K562 (cell line): ENCODE measurements around the gene FMNL3. TPM values are rescaled to one million over a fixed set of nuclear protein-coding genes. Genes with fewer than 3 reads are reported as not detected.

ENCODE experiments used
- ARHGAP35 ChIP-seq: fragments of 450-650 bp; IDR thresholded peaks from 2 replicates; pipeline ENCODE4 v1.6.1; 2018; ENCODE audit not compliant: partially characterized antibody
- DACH1 ChIP-seq: fragments of 450-650 bp; IDR thresholded peaks from 2 replicates; pipeline ENCODE4 v1.6.1; 2018; ENCODE audit not compliant: partially characterized antibody
- EP300 ChIP-seq: IDR thresholded peaks from 2 replicates; pipeline ENCODE4 v1.6.1; 2012; ENCODE audit warnings: low read length, improper control_type of control experiment
- ESRRB ChIP-seq: fragments of 250-450 bp; sonication (Bioruptor Pico); IDR thresholded peaks from 2 replicates; pipeline ENCODE4 v1.5.0; 2020; ENCODE audit warnings: mild to moderate bottlenecking, moderate library complexity, borderline replicate concordance
- HDAC2 ChIP-seq: fragments of 450-650 bp; IDR thresholded peaks from 2 replicates; pipeline ENCODE4 v1.6.1; 2016; ENCODE audit warnings: mild to moderate bottlenecking
- ILK ChIP-seq: fragments of 450-650 bp; IDR thresholded peaks from 2 replicates; pipeline ENCODE4 v1.6.1; 2016; ENCODE audit warnings: missing genetic modification characterization, low read depth, mild to moderate bottlenecking, missing compliant biosample characterization, moderate library complexity, borderline replicate concordance
- IRF2 ChIP-seq: sonication (generic); formaldehyde crosslinking; IDR thresholded peaks from 2 replicates; pipeline ENCODE4 v1.8.1; 2022; ENCODE audit warnings: mild to moderate bottlenecking, missing genetic modification reagents
- MYNN ChIP-seq, 2 experiments: sonication (generic); formaldehyde crosslinking in 1 of 2; IDR thresholded peaks; 2 replicates each; pipeline versions ENCODE4 v1.5.0 to v1.6.1; 2016 to 2020; ENCODE audit warnings: antibody characterized with exemption in 1 of 2, missing genetic modification reagents in 1 of 2
- PTTG1 ChIP-seq: fragments of 450-650 bp; IDR thresholded peaks from 2 replicates; pipeline ENCODE4 v1.6.1; 2016; ENCODE audit warnings: low read depth, mild to moderate bottlenecking, missing genetic modification characterization, missing compliant biosample characterization
- RBM22 ChIP-seq: fragments of 200-400 bp; formaldehyde crosslinking; IDR thresholded peaks from 2 replicates; pipeline ENCODE4 v1.6.1; 2018; ENCODE audit warnings: low read length, low read depth; ENCODE audit not compliant: poor library complexity, severe bottlenecking
- SMAD4 ChIP-seq: fragments of 250-450 bp; sonication (Bioruptor Pico); conservative IDR thresholded peaks from 2 replicates; pipeline ENCODE4 v1.8.0; 2021; ENCODE audit warnings: inconsistent platforms, mild to moderate bottlenecking, moderate library complexity
- SPI1 ChIP-seq: IDR thresholded peaks from 2 replicates; pipeline ENCODE4 v1.6.1; 2011; ENCODE audit warnings: low read depth, low read length, control low read depth, borderline replicate concordance
- SRSF1 ChIP-seq: fragments of 200-400 bp; formaldehyde crosslinking; IDR thresholded peaks from 2 replicates; pipeline ENCODE4 v1.6.1; 2017; ENCODE audit warnings: mild to moderate bottlenecking, low read depth, low read length, moderate library complexity
- TAF9B ChIP-seq: fragments of 450-650 bp; IDR thresholded peaks from 2 replicates; pipeline ENCODE4 v1.6.1; 2018; ENCODE audit warnings: mild to moderate bottlenecking; ENCODE audit not compliant: partially characterized antibody
- ZNF224 ChIP-seq: sonication (generic); formaldehyde crosslinking; IDR thresholded peaks from 2 replicates; pipeline ENCODE4 v1.8.0; 2022; ENCODE audit warnings: mild to moderate bottlenecking, missing genetic modification reagents
- ZNF766 ChIP-seq: fragments of 200-800 bp; sonication (Bioruptor generic); conservative IDR thresholded peaks from 2 replicates; pipeline ENCODE4 v1.6.1; 2016; ENCODE audit warnings: missing genetic modification characterization, missing compliant biosample characterization
- ZNF79 ChIP-seq: fragments of 250-450 bp; sonication (Bioruptor Pico); IDR thresholded peaks from 2 replicates; pipeline ENCODE4 v1.4.0; 2020; ENCODE audit warnings: low read depth, mild to moderate bottlenecking, moderate library complexity
- polyA plus RNA-seq, 8 experiments: library from polyadenylated mRNA; depleted of rRNA in 4 of 8; stranded (reverse) in 5 of 8; unstranded in 3 of 8; fragments of >200 nt; fragmentation: Nextera tagmentation in 2 of 8; fragmentation: Illumina TruSeq in 1 of 8; extraction: Ambion mirVana in 2 of 8; extraction: Trizol in 1 of 8; gene quantifications; 2 replicates each; pipeline versions ENCODE4 v1.2.1 to v1.2.3, GENCODE V29; 2011 to 2014; ENCODE audit warnings: inconsistent platforms in 1 of 8, missing spikeins in 1 of 8
- total RNA-seq, 7 experiments: library from RNA; depleted of rRNA in 6 of 7; stranded (reverse); fragments of >200 nt in 6 of 7; fragmentation: Illumina TruSeq in 2 of 7; extraction: Trizol in 2 of 7; gene quantifications; 2 replicates each; pipeline versions ENCODE4 v1.2.1 to v1.2.3, GENCODE V29; 2011 to 2021; ENCODE audit warnings: low replicate concordance in 1 of 7
- TF ChIP-seq, protein P1 (sequence below): fragments of 200-800 bp; sonication (Bioruptor generic); IDR thresholded peaks from 2 replicates; pipeline ENCODE4 v1.6.1; 2016; ENCODE audit warnings: missing genetic modification characterization, missing compliant biosample characterization
- TF ChIP-seq, protein P2 (sequence below): sonication (generic); formaldehyde crosslinking; IDR thresholded peaks from 2 replicates; pipeline ENCODE4 v1.8.0; 2022; ENCODE audit warnings: mild to moderate bottlenecking, missing genetic modification reagents

The FMNL3 gene
- total and polyA plus RNA-seq, 9 of the 15 experiments (the other 6 are each of a cell fraction or from before 2014, with no cell fraction given): 0.49 to 14.4 (median 6.8) TPM

DNA sequence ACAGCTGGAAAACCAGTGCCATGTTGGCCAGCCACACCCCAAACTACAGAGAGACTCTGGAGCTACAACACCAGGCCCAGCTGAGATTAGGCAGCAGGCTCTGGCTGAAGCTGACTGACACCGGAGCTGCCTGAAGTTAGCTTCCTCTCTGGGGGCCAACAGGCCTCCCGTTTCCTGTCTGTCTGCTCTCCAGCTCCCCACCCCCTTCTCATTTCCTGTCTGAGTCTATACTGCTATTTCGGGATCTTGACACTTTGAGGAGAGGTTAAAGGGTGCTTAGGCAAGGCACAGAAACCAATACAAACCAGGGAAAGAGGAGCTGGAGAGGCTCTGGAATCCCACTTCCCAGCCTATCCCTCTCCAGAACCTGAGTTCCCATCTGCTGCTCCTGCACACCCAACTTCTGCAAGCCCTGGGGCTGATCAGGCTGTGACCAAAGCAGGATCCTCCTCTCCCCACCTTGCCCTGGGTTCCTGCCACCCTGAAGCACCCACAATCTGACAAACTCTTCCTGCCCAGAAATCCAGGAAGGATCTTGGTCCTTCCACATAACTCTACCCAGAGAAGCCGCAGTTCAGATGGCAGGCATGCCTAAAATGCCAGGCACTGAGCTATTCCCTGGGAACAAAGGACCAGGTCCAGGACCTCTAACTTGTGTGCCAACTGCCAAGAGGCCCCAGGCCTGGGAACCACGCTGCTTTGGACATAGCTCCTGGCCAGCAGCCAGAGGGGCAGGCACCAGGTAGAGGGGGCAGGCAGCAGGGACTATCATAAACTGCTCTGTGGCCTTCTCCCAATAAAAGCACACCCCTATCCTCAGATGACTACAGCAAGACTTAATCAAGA is 44.0 kb downstream of the FMNL3 start (continued):
- TF ChIP-seq, protein P1, sequence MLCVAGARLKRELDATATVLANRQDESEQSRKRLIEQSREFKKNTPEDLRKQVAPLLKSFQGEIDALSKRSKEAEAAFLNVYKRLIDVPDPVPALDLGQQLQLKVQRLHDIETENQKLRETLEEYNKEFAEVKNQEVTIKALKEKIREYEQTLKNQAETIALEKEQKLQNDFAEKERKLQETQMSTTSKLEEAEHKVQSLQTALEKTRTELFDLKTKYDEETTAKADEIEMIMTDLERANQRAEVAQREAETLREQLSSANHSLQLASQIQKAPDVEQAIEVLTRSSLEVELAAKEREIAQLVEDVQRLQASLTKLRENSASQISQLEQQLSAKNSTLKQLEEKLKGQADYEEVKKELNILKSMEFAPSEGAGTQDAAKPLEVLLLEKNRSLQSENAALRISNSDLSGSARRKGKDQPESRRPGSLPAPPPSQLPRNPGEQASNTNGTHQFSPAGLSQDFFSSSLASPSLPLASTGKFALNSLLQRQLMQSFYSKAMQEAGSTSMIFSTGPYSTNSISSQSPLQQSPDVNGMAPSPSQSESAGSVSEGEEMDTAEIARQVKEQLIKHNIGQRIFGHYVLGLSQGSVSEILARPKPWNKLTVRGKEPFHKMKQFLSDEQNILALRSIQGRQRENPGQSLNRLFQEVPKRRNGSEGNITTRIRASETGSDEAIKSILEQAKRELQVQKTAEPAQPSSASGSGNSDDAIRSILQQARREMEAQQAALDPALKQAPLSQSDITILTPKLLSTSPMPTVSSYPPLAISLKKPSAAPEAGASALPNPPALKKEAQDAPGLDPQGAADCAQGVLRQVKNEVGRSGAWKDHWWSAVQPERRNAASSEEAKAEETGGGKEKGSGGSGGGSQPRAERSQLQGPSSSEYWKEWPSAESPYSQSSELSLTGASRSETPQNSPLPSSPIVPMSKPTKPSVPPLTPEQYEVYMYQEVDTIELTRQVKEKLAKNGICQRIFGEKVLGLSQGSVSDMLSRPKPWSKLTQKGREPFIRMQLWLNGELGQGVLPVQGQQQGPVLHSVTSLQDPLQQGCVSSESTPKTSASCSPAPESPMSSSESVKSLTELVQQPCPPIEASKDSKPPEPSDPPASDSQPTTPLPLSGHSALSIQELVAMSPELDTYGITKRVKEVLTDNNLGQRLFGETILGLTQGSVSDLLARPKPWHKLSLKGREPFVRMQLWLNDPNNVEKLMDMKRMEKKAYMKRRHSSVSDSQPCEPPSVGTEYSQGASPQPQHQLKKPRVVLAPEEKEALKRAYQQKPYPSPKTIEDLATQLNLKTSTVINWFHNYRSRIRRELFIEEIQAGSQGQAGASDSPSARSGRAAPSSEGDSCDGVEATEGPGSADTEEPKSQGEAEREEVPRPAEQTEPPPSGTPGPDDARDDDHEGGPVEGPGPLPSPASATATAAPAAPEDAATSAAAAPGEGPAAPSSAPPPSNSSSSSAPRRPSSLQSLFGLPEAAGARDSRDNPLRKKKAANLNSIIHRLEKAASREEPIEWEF (CRISPR knock-in tag): no peak
- TF ChIP-seq TAF9B (peak; percentile 27), ILK (no peak), ZNF224 (no peak), MYNN (IDR thresholded peaks at IDR 0.05) (no peak), MYNN (CRISPR knock-in tag; IDR thresholded peaks at IDR 0.05) (no peak), ZNF766 (0 out of 2 replicates have a peak, but pooled peaks have one; percentile 48), ARHGAP35 (no peak), IRF2 (CRISPR knock-in tag) (no peak), ZNF79 (0 out of 2 replicates have a peak, but pooled peaks have one; percentile 50), ESRRB (CRISPR knock-in tag) (no peak), SPI1 (peak; percentile 73; the same call in 1 of the 2 replicates), EP300 (peak; percentile 73), SRSF1 (no peak), RBM22 (no peak), PTTG1 (tag) (no peak), DACH1 (peak; percentile 38), HDAC2 (no peak; the same call in 1 of the 2 replicates), SMAD4 (CRISPR knock-in tag) (peak; percentile 98)
- TF ChIP-seq, protein P2, sequence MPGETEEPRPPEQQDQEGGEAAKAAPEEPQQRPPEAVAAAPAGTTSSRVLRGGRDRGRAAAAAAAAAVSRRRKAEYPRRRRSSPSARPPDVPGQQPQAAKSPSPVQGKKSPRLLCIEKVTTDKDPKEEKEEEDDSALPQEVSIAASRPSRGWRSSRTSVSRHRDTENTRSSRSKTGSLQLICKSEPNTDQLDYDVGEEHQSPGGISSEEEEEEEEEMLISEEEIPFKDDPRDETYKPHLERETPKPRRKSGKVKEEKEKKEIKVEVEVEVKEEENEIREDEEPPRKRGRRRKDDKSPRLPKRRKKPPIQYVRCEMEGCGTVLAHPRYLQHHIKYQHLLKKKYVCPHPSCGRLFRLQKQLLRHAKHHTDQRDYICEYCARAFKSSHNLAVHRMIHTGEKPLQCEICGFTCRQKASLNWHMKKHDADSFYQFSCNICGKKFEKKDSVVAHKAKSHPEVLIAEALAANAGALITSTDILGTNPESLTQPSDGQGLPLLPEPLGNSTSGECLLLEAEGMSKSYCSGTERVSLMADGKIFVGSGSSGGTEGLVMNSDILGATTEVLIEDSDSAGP (CRISPR knock-in tag): no peak
